Cardiac muscle cell (in vitro differentiated cells and primary cell): ENCODE results near the gene ID4. TPM values are rescaled to one million over a fixed set of nuclear protein-coding genes. Genes with fewer than 3 reads are reported as not detected.

ENCODE experiments used
- DNase-seq, 2 donors: peaks; one replicate each; pipeline versions ENCODE4 v3.0.0 to v3.0.0-alpha.2; 2010 to 2017; ENCODE audit warnings: low read depth in 1 of 2, low spot score in 1 of 2
- H3K27ac ChIP-seq: fragments of 200-600 bp; sonication (generic); 2 replicates; pipeline ENCODE4 v1.5.1; 2016
- H3K27me3 ChIP-seq: fragments of 200-600 bp; sonication (generic); 2 replicates; pipeline ENCODE4 v1.6.0; 2016; ENCODE audit warnings: control low read depth
- H3K36me3 ChIP-seq: fragments of 200-600 bp; sonication (generic); 2 replicates; pipeline ENCODE4 v1.5.1; 2016; ENCODE audit warnings: control low read depth
- H3K4me1 ChIP-seq: fragments of 200-600 bp; sonication (generic); 2 replicates; pipeline ENCODE4 v1.8.1; 2017; ENCODE audit warnings: low read depth, mild to moderate bottlenecking, mixed run types
- H3K4me3 ChIP-seq: fragments of 200-600 bp; sonication (generic); 2 replicates; pipeline ENCODE4 v1.5.1; 2016; ENCODE audit warnings: mild to moderate bottlenecking
- H3K9me3 ChIP-seq: fragments of 200-600 bp; sonication (generic); 2 replicates; pipeline ENCODE4 v1.5.1; 2017; ENCODE audit warnings: low read depth, mild to moderate bottlenecking, control low read depth
- CTCF ChIP-seq: IDR thresholded peaks from 2 replicates; pipeline ENCODE4 v1.5.1; 2012; ENCODE audit warnings: low read depth, mild to moderate bottlenecking, low read length
- polyA plus RNA-seq: library from polyadenylated mRNA; unstranded; fragments of >200 nt; fragmentation: Nextera tagmentation; extraction: Ambion mirVana; gene quantifications from 2 replicates; pipeline ENCODE4 v1.2.1, GENCODE V29; 2016
- total RNA-seq: library from RNA; depleted of rRNA; stranded (reverse); fragments of >200 nt; gene quantifications from 2 replicates; pipeline ENCODE4 v1.2.3, GENCODE V29; 2016

Gene ID4
- total and polyA plus RNA-seq, 2 experiments from 2014 or later = 196 to 349 TPM

- DNase-seq = no peak
- Histone ChIP-seq H3K36me3 (no peaks in the 10 kb centered on the region), H3K9me3 (no peaks in the 10 kb centered on the region), H3K27ac (peak overlapping the region; percentile 99), H3K4me3 (peak overlapping the region; percentile 24), H3K27me3 (no peaks in the 10 kb centered on the region), H3K4me1 (peaks cover 16% of the 10 kb centered on the region)
- TF ChIP-seq CTCF = no peak
Measured at GRCh38 chr6:19805129-19805481, 32.1 kb upstream of the ID4 start.

- Histone ChIP-seq H3K4me1 (peaks cover 16% of the 10 kb centered on the region), H3K27me3 (no peaks in the 10 kb centered on the region), H3K27ac (no peak overlapping the region), H3K9me3 (no peaks in the 10 kb centered on the region), H3K4me3 (no peak overlapping the region), H3K36me3 (no peaks in the 10 kb centered on the region)
- no peak for DNase-seq
- TF ChIP-seq CTCF = no peak
Measured at GRCh38 chr6:19806971-19807396, 30.2 kb upstream of the ID4 start.

- peaks cover 3% of the 10 kb centered on the region for H3K4me1 ChIP-seq
- no peak for TF ChIP-seq CTCF
- no peak for DNase-seq
- no peaks in the 10 kb centered on the region for H3K27me3 ChIP-seq
- no peak overlapping the region for H3K27ac ChIP-seq
- no peak overlapping the region for H3K4me3 ChIP-seq
- H3K9me3 ChIP-seq = no peaks in the 10 kb centered on the region
- H3K36me3 ChIP-seq = no peaks in the 10 kb centered on the region
Measured at GRCh38 chr6:19811397-19812079, 25.6 kb upstream of the ID4 start.

GRCh38 chr6:19812512-19813119 is 24.6 kb upstream of the ID4 start:
- no peaks in the 10 kb centered on the region for H3K27me3 ChIP-seq
- H3K4me1 ChIP-seq = peaks cover 3% of the 10 kb centered on the region
- no peaks in the 10 kb centered on the region for H3K9me3 ChIP-seq
- H3K4me3 ChIP-seq = no peak overlapping the region
- peak; percentile 82 for TF ChIP-seq CTCF
- H3K36me3 ChIP-seq = no peaks in the 10 kb centered on the region
- no peak overlapping the region for H3K27ac ChIP-seq
- peak; percentile 58 to 81 for DNase-seq

GRCh38 chr6:19818805-19819204 is 18.4 kb upstream of the ID4 start:
- Histone ChIP-seq H3K27me3 (no peaks in the 10 kb centered on the region), H3K4me1 (peaks cover 15% of the 10 kb centered on the region), H3K4me3 (no peak overlapping the region), H3K9me3 (no peaks in the 10 kb centered on the region), H3K27ac (no peak overlapping the region), H3K36me3 (no peaks in the 10 kb centered on the region)
- DNase-seq = no peak
- TF ChIP-seq CTCF = no peak
